Adipose tissue (tissue), 3 donors: ENCODE results near the gene RANBP9. TPM values are rescaled to one million over a fixed set of nuclear protein-coding genes. Genes with fewer than 3 reads are reported as not detected.

ENCODE experiments used
- H3K27ac ChIP-seq: one replicate; pipeline ENCODE4 v1.5.1; 2013; ENCODE audit warnings: low read depth, low read length
- WGBS, 3 donors: extraction: QIAGEN DNeasy Blood & Tissue Kit; methylation state at CpG; one replicate each; pipeline ENCODE4 v1.1.7; 2013; 5-methylcytosine and 5-hydroxymethylcytosine counted together
- polyA plus RNA-seq, 3 donors: library from polyadenylated mRNA; stranded (reverse); fragments of 200-250 nt; gene quantifications; one replicate each; pipeline ENCODE4 v1.2.3, GENCODE V29; 2013
- donor health status: healthy with polysubstance abuse.
- donor health status: Bipolar disorder and iron deficiency.
- donor health status: healthy.

The RANBP9 gene
- polyA plus RNA-seq, 3 donors: 10.6 to 24.9 (median 20.7) TPM

- no peak overlapping the region for H3K27ac ChIP-seq
- WGBS, 3 donors: 89 to 93% (median 90%) methylated on average over 8 of the region's 8 CpGs
Observed at GRCh38 chr6:13666194-13667105, 45.2 kb downstream of the RANBP9 start.

GRCh38 chr6:13664703-13665352 lies 46.8 kb downstream of the RANBP9 start:
- H3K27ac ChIP-seq: no peak overlapping the region

- H3K27ac ChIP-seq: no peak overlapping the region
- WGBS, 3 donors: 86 to 91% (median 90%) methylated on average over 4 of the region's 4 CpGs
Observed at GRCh38 chr6:13663986-13664385, 47.6 kb downstream of the RANBP9 start.

GRCh38 chr6:13662651-13663334 lies 48.8 kb downstream of the RANBP9 start:
- 77 to 87% (median 84%) methylated on average over 3 of the region's 3 CpGs for WGBS, 3 donors
- H3K27ac ChIP-seq: no peak overlapping the region

- WGBS, 3 donors: 63 to 91% (median 86%) methylated on average over 2 of the region's 2 CpGs
- H3K27ac ChIP-seq: no peak overlapping the region
Observed at GRCh38 chr6:13661647-13662046, 50.0 kb downstream of the RANBP9 start.

GRCh38 chr6:13660893-13661292 lies 50.7 kb downstream of the RANBP9 start:
- WGBS, 3 donors: 97 to 100% (median 97%) methylated on average over 1 of the region's 1 CpG
- H3K27ac ChIP-seq: no peak overlapping the region

- WGBS, 3 donors: 94 to 100% (median 100%) methylated on average over 1 of the region's 1 CpG
- no peak overlapping the region for H3K27ac ChIP-seq
Observed at GRCh38 chr6:13660273-13660672, 51.4 kb downstream of the RANBP9 start.

GRCh38 chr6:13655700-13656099 lies 55.9 kb downstream of the RANBP9 start:
- no peak overlapping the region for H3K27ac ChIP-seq
- 81 to 93% (median 88%) methylated on average over 1 of the region's 1 CpG for WGBS, 3 donors

- H3K27ac ChIP-seq: no peak overlapping the region
Observed at GRCh38 chr6:13654496-13654895, 57.1 kb downstream of the RANBP9 start.

GRCh38 chr6:13653296-13653695 lies 58.3 kb downstream of the RANBP9 start:
- no peak overlapping the region for H3K27ac ChIP-seq
- 30 to 95% (median 94%) methylated on average over 2 of the region's 2 CpGs for WGBS, 3 donors

GRCh38 chr6:13649393-13649792 lies 62.2 kb downstream of the RANBP9 start:
- no peak overlapping the region for H3K27ac ChIP-seq
- 83 to 97% (median 94%) methylated on average over 4 of the region's 4 CpGs for WGBS, 3 donors

- H3K27ac ChIP-seq: no peak overlapping the region
Observed at GRCh38 chr6:13648850-13649249, 62.8 kb downstream of the RANBP9 start.

GRCh38 chr6:13643125-13643524 lies 68.5 kb downstream of the RANBP9 start:
- 75 to 81% (median 77%) methylated on average over 3 of the region's 3 CpGs for WGBS, 3 donors
- H3K27ac ChIP-seq: no peak overlapping the region

- no peak overlapping the region for H3K27ac ChIP-seq
- 55 to 65% (median 60%) methylated on average over 5 of the region's 5 CpGs for WGBS, 3 donors
Observed at GRCh38 chr6:13641315-13641714, 70.3 kb downstream of the RANBP9 start.

- 64 to 97% (median 69%) methylated on average over 4 of the region's 4 CpGs for WGBS, 3 donors
- no peak overlapping the region for H3K27ac ChIP-seq
Observed at GRCh38 chr6:13638626-13639025, 73.0 kb downstream of the RANBP9 start.

- WGBS, 3 donors: 82 to 95% (median 86%) methylated on average over 1 of the region's 1 CpG
- no peak overlapping the region for H3K27ac ChIP-seq
Observed at GRCh38 chr6:13638014-13638413, 73.6 kb downstream of the RANBP9 start.

GRCh38 chr6:13635948-13636658 lies 75.5 kb downstream of the RANBP9 start:
- WGBS, 3 donors: 51 to 84% (median 61%) methylated on average over 4 of the region's 4 CpGs

GRCh38 chr6:13633343-13633742 lies 78.3 kb downstream of the RANBP9 start:
- H3K27ac ChIP-seq: no peak overlapping the region
- WGBS, 3 donors: 96 to 98% (median 96%) methylated on average over 2 of the region's 2 CpGs

More at GRCh38 chr6:13635948-13636658, 75.5 kb downstream of the RANBP9 start:
- no peak overlapping the region for H3K27ac ChIP-seq

- WGBS, 3 donors: 94 to 100% (median 98%) methylated on average over 1 of the region's 1 CpG
- no peak overlapping the region for H3K27ac ChIP-seq
Observed at GRCh38 chr6:13630499-13630898, 81.1 kb downstream of the RANBP9 start.
